Peyer's patch (tissue), 4 donors: ENCODE results near the gene PTPN4. TPM values are rescaled to one million over a fixed set of nuclear protein-coding genes. Genes with fewer than 3 reads are reported as not detected.

Source experiments
- DNase-seq, 3 donors: peaks; one replicate each; pipeline ENCODE4 v3.0.0-alpha.2; 2017 to 2019
- H3K27ac ChIP-seq, 4 donors: fragments of 200-600 bp; sonication (generic); one replicate each; pipeline ENCODE4 v1.5.1; 2016 to 2019
- H3K27me3 ChIP-seq, 2 donors: fragments of 200-600 bp; sonication (generic); one replicate each; pipeline ENCODE4 v1.5.1; 2019
- H3K36me3 ChIP-seq, 3 donors: fragments of 200-600 bp; sonication (generic); one replicate each; pipeline ENCODE4 v1.5.1; 2016 to 2019
- H3K4me1 ChIP-seq, 4 donors: fragments of 200-600 bp; sonication (generic); one replicate each; pipeline ENCODE4 v1.5.1; 2016 to 2019
- H3K4me3 ChIP-seq, 4 donors: fragments of 200-600 bp; sonication (generic); 1 replicate in 3 of 4; 2 replicates in 1 of 4; pipeline ENCODE4 v1.5.1; 2016 to 2019; ENCODE audit warnings: mild to moderate bottlenecking in 1 of 4
- H3K9me3 ChIP-seq, 4 donors: fragments of 200-600 bp; sonication (generic); one replicate each; pipeline ENCODE4 v1.5.1; 2016 to 2019; ENCODE audit warnings: mild to moderate bottlenecking in 1 of 4
- CTCF ChIP-seq, 6 experiments: fragments of 450-650 bp in 4 of 6; fragments of 200-600 bp in 2 of 6; sonication (generic) in 1 of 6; IDR thresholded peaks; one replicate each; pipeline ENCODE4 v1.5.1; 2017 to 2019; ENCODE audit warnings: antibody characterized with exemption in 6 of 6, mild to moderate bottlenecking in 3 of 6, moderate library complexity in 1 of 6
- POLR2A ChIP-seq, 2 donors: fragments of 450-650 bp; IDR thresholded peaks; one replicate each; pipeline ENCODE4 v1.5.1; 2017; ENCODE audit warnings: antibody characterized with exemption in 2 of 2, mild to moderate bottlenecking in 2 of 2, moderate library complexity in 2 of 2
- total RNA-seq, 4 donors: library from RNA; depleted of rRNA; stranded (reverse); fragments of >200 nt; gene quantifications; one replicate each; pipeline ENCODE4 v1.1.0, GENCODE V29; 2016

The PTPN4 gene
- total RNA-seq, 4 donors from 2014 or later: 33.1 to 86.6 (median 43.5) TPM

DNA sequence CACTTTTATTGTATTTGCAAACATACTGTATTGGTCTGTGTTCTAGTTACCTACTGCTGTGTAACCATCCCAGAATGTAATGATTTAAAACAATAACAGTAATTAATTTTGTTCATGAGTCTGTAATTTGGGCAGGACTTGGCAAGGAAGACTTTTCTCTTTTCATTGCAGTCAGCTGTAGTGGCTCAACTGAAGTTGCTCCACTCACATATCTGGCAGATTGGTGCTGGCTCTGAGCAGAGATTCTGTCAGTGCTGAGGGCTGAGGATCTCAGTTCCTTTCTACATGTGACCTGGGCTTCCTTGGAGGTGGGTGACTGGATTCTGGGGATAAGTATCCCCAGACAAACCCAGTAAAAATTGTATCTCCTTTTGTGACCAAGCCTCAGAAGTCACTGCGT lies 26.6 kb downstream of the PTPN4 start:
- no peak for DNase-seq
- Histone ChIP-seq H3K36me3 (no peaks in the 10 kb centered on the region), H3K4me1 (no peaks in the 10 kb centered on the region), H3K27ac (no peak overlapping the region), H3K9me3 (no peaks in the 10 kb centered on the region), H3K4me3 (no peak overlapping the region), H3K27me3 (no peaks in the 10 kb centered on the region)
- TF ChIP-seq CTCF (IDR thresholded peaks at IDR 0.05) (no peak), POLR2A (IDR thresholded peaks at IDR 0.05) (no peak)

- no peak for DNase-seq
- Histone ChIP-seq H3K27ac (no peak overlapping the region), H3K27me3 (no peaks in the 10 kb centered on the region), H3K9me3 (peaks cover 0 to 9% (median 0%) of the 10 kb centered on the region in 4 donors), H3K4me3 (no peak overlapping the region), H3K36me3 (no peaks in the 10 kb centered on the region), H3K4me1 (no peaks in the 10 kb centered on the region)
- TF ChIP-seq CTCF (IDR thresholded peaks at IDR 0.05): no peak
- TF ChIP-seq POLR2A (IDR thresholded peaks at IDR 0.05): no peak
Observed at GRCh38 chr2:119788752-119789151, 29.0 kb downstream of the PTPN4 start.

- peaks cover 0 to 9% (median 0%) of the 10 kb centered on the region in 4 donors for H3K9me3 ChIP-seq
- H3K36me3 ChIP-seq: no peaks in the 10 kb centered on the region
- H3K27ac ChIP-seq: no peak overlapping the region
- no peak overlapping the region for H3K4me3 ChIP-seq
- no peak for TF ChIP-seq CTCF (IDR thresholded peaks at IDR 0.05)
- no peak for TF ChIP-seq POLR2A (IDR thresholded peaks at IDR 0.05)
- no peak for DNase-seq
- no peaks in the 10 kb centered on the region for H3K27me3 ChIP-seq
- no peaks in the 10 kb centered on the region for H3K4me1 ChIP-seq
Observed at GRCh38 chr2:119790466-119790865, 30.7 kb downstream of the PTPN4 start.

DNA sequence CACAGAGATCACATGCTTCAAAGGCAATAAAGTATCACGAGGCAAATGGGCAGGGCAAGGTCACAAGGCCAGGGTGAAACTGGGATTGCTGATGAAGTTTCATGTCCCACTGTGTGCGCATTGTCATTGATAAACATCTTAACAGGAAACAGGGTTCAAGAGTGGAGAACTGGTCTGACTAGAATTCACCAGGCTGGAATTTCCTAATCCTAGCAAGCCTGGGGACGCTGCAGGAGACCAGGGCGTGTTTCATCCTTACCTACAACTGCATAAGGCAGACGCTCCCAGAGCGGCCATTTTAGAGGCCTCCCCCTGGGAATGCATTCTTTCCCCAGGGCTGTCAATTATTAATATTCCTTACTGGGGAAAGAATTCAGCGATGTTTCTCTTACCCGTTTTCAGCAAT lies 33.2 kb downstream of the PTPN4 start:
- Histone ChIP-seq H3K4me3 (no peak overlapping the region), H3K4me1 (no peaks in the 10 kb centered on the region), H3K9me3 (peaks cover 0 to 9% (median 0%) of the 10 kb centered on the region in 4 donors), H3K36me3 (no peaks in the 10 kb centered on the region), H3K27me3 (no peaks in the 10 kb centered on the region), H3K27ac (no peak overlapping the region)
- no peak for DNase-seq
- no peak for TF ChIP-seq CTCF (IDR thresholded peaks at IDR 0.05)

DNA sequence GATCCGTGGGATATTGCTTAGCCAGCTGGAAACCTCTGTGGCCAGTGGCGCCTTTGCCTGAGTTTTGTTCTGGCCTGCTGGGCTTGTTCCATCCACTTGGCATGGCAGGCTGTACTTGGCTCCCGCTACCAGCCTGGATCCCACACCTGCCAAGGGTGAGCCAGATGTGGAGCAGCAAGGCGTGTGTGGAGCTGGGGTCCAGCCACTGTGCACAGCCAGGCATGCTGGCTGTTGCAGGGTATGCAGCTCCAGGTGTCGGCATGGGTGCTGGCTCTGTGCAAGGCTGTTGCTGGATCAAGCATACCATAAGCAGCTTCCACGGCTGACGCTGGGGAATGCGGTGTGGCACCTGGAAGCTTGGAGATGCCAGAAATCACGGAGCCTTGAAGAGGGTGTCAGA lies 34.5 kb downstream of the PTPN4 start:
- no peak for DNase-seq
- Histone ChIP-seq H3K4me1 (no peaks in the 10 kb centered on the region), H3K4me3 (no peak overlapping the region), H3K27ac (no peak overlapping the region), H3K9me3 (peaks cover 0 to 9% (median 0%) of the 10 kb centered on the region in 4 donors), H3K27me3 (no peaks in the 10 kb centered on the region), H3K36me3 (no peaks in the 10 kb centered on the region)
- TF ChIP-seq POLR2A (IDR thresholded peaks at IDR 0.05) (no peak), CTCF (IDR thresholded peaks at IDR 0.05) (no peak)
